Measurements from ENCODE around the gene XRN1. TPM values are rescaled to one million over a fixed set of nuclear protein-coding genes. Genes with fewer than 3 reads are reported as not detected.

The XRN1 gene
- total and polyA plus RNA-seq, 10 of the 15 experiments (the other 5 are each of a cell fraction or from before 2014, with no cell fraction given) = 1.7 to 38.8 (median 15.5) TPM

- TF ChIP-seq PRDM15 (CRISPR knock-in tag; IDR thresholded peaks at IDR 0.05) (no peak), ZNF687 (IDR thresholded peaks at IDR 0.05) (no peak), USF1 (IDR thresholded peaks at IDR 0.05; ENCODE audit: borderline replicate concordance, extremely low read length, insufficient read depth, low read depth, low read length) (no peak), SMC3 (IDR thresholded peaks at IDR 0.05; ENCODE audit: borderline replicate concordance, low read length) (no peak), ZBTB4 (CRISPR knock-in tag; IDR thresholded peaks at IDR 0.05) (no peak), TBL1XR1 (IDR thresholded peaks at IDR 0.05; ENCODE audit: low read depth, low read length) (no peak), SIN3A (IDR thresholded peaks at IDR 0.05; ENCODE audit: low read depth, low read length) (no peak), MEF2B (IDR thresholded peaks at IDR 0.05; ENCODE audit: partially characterized antibody, poor library complexity, severe bottlenecking) (no peak), BHLHE40 (IDR thresholded peaks at IDR 0.05; ENCODE audit: borderline replicate concordance in 1 of 2, low read depth in 2 of 2, low read length in 1 of 2) (no peak), GATAD2B (conservative IDR thresholded peaks at IDR 0.05; ENCODE audit: low read depth) (no peak)
These were observed 62.8 kb downstream of the XRN1 start (continued) for GRCh38 chr3:142385078-142385477.
